HFFc6 (cell line): ENCODE measurements around the gene ODAD3. TPM values are rescaled to one million over a fixed set of nuclear protein-coding genes. Genes with fewer than 3 reads are reported as not detected.
"Not testable (repeated sequence)": the region's sequence is repeated elsewhere in the genome, so short reads cannot be mapped to it uniquely, and the experiment has no call there.

ENCODE experiments used
- DNase-seq: peaks from one replicate; pipeline ENCODE4 v3.0.0-alpha.2; 2018
- H3K27ac Mint-ChIP-seq: 2 replicates; pipeline ENCODE4 v1.8.0; 2020; ENCODE audit warnings: mild to moderate bottlenecking, mixed read lengths
- H3K27me3 Mint-ChIP-seq: 2 replicates; pipeline ENCODE4 v1.8.0; 2021; ENCODE audit warnings: mild to moderate bottlenecking, moderate library complexity, mixed read lengths; ENCODE audit not compliant: insufficient read depth
- H3K36me3 Mint-ChIP-seq: 2 replicates; pipeline ENCODE4 v1.8.0; 2021; ENCODE audit warnings: low read depth, mixed read lengths
- H3K4me1 Mint-ChIP-seq: 2 replicates; pipeline ENCODE4 v1.8.0; 2020; ENCODE audit warnings: low read depth, mixed read lengths
- H3K4me3 Mint-ChIP-seq: 2 replicates; pipeline ENCODE4 v1.8.0; 2020; ENCODE audit warnings: mild to moderate bottlenecking, moderate library complexity, mixed read lengths
- H3K9me3 Mint-ChIP-seq: 2 replicates; pipeline ENCODE4 v1.8.0; 2020; ENCODE audit warnings: mild to moderate bottlenecking, mixed read lengths
- CTCF ChIP-seq: fragments of 200-600 bp; sonication (generic); IDR thresholded peaks from 2 replicates; pipeline ENCODE4 v1.5.0; 2021; ENCODE audit warnings: antibody characterized with exemption, mild to moderate bottlenecking
- total RNA-seq, 6 experiments: library from RNA; stranded (reverse); fragmentation: NEBNext Ultra II Directional; extraction: Animal tissue kit (Norgen Biotek cat#: 25700); gene quantifications; 2 replicates in 1 of 6; 3 replicates in 5 of 6; pipeline ENCODE4 v1.2.3, GENCODE V29; 2021

Gene ODAD3
- total RNA-seq, 6 experiments from 2014 or later = 0.16 to 1.1 (median 0.60) TPM; not detected in 1

GRCh38 chr19:11437955-11438354 lies 3.0 kb upstream of the ODAD3 start:
- H3K4me1 Mint-ChIP-seq = peaks cover 14% of the 10 kb centered on the region
- peak overlapping the region; percentile 21; the same call in 1 of the 2 replicates for H3K27ac Mint-ChIP-seq
- no peak overlapping the region; the same call in 1 of the 2 replicates for H3K4me3 Mint-ChIP-seq
- H3K9me3 Mint-ChIP-seq = no peaks in the 10 kb centered on the region
- no peak for DNase-seq
- peaks cover 10% of the 10 kb centered on the region for H3K36me3 Mint-ChIP-seq
- 0 out of 2 replicates have a peak, but pooled peaks cover 3% of the 10 kb centered on the region for H3K27me3 Mint-ChIP-seq
- no peak for TF ChIP-seq CTCF

GRCh38 chr19:11435833-11436313 lies 952 bp upstream of the ODAD3 start:
- Mint-ChIP-seq H3K27me3 (0 out of 2 replicates have a peak, but pooled peaks cover 3% of the 10 kb centered on the region), H3K36me3 (peaks cover 4% of the 10 kb centered on the region), H3K4me1 (peaks cover 14% of the 10 kb centered on the region), H3K9me3 (no peaks in the 10 kb centered on the region), H3K4me3 (peak overlapping the region; percentile 99), H3K27ac (peak overlapping the region; percentile 92)
- peak; percentile 11 for DNase-seq
- TF ChIP-seq CTCF = no peak

GRCh38 chr19:11434703-11435056 lies 241 bp downstream of the ODAD3 start:
- Mint-ChIP-seq H3K4me1 (peaks cover 14% of the 10 kb centered on the region), H3K9me3 (no peaks in the 10 kb centered on the region), H3K27me3 (0 out of 2 replicates have a peak, but pooled peaks cover 3% of the 10 kb centered on the region), H3K27ac (peak overlapping the region; percentile 92), H3K36me3 (peaks cover 4% of the 10 kb centered on the region), H3K4me3 (peak overlapping the region; percentile 99)
- no peak for DNase-seq
- no peak for TF ChIP-seq CTCF

GRCh38 chr19:11433526-11433925 lies 1.4 kb downstream of the ODAD3 start:
- DNase-seq, H3K27me3 Mint-ChIP-seq, H3K9me3 Mint-ChIP-seq, H3K27ac Mint-ChIP-seq, H3K4me3 Mint-ChIP-seq, H3K36me3 Mint-ChIP-seq: not testable (repeated sequence)
- H3K4me1 Mint-ChIP-seq = peaks cover 14% of the 10 kb centered on the region

- H3K4me3 Mint-ChIP-seq = no peak overlapping the region
- no peaks in the 10 kb centered on the region for H3K36me3 Mint-ChIP-seq
- H3K27ac Mint-ChIP-seq = no peak overlapping the region
- H3K9me3 Mint-ChIP-seq = no peaks in the 10 kb centered on the region
- H3K4me1 Mint-ChIP-seq = no peaks in the 10 kb centered on the region
- DNase-seq = no peak
- TF ChIP-seq CTCF = no peak
- H3K27me3 Mint-ChIP-seq = peaks cover 7% of the 10 kb centered on the region; the same call in 1 of the 2 replicates
Observed at GRCh38 chr19:11426656-11427055, 8.3 kb downstream of the ODAD3 start.

- no peak for TF ChIP-seq CTCF
- no peak overlapping the region for H3K4me3 Mint-ChIP-seq
- H3K27ac Mint-ChIP-seq = no peak overlapping the region
- no peak for DNase-seq
- no peaks in the 10 kb centered on the region for H3K9me3 Mint-ChIP-seq
- no peaks in the 10 kb centered on the region for H3K36me3 Mint-ChIP-seq
- peaks cover 7% of the 10 kb centered on the region; the same call in 1 of the 2 replicates for H3K27me3 Mint-ChIP-seq
- peaks cover 1% of the 10 kb centered on the region for H3K4me1 Mint-ChIP-seq
Observed at GRCh38 chr19:11425719-11426457, 9.0 kb downstream of the ODAD3 start.
